ENCODE data around the gene KREMEN1.

DNA sequence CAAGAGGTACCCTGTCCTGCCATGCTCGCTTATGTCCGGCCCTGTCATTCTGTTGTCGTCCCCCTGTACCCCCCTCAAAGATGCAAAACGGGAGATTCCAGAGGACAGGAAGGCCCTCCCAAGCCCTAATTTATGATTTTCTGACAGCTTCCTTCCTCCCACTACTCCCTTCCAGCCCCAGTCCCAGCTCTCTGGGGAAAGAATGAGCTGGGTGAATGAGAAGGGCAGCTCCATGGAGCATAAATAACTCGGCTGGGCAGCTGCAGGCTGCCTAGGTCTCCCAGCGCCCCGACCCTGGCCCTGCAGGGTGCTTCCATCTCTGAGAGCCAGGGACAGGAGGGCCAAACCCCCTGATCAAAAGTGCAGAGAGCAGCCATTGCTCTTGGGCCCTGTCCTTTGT is 128.9 kb downstream of the KREMEN1 start:
- TF ChIP-seq, protein P1, sequence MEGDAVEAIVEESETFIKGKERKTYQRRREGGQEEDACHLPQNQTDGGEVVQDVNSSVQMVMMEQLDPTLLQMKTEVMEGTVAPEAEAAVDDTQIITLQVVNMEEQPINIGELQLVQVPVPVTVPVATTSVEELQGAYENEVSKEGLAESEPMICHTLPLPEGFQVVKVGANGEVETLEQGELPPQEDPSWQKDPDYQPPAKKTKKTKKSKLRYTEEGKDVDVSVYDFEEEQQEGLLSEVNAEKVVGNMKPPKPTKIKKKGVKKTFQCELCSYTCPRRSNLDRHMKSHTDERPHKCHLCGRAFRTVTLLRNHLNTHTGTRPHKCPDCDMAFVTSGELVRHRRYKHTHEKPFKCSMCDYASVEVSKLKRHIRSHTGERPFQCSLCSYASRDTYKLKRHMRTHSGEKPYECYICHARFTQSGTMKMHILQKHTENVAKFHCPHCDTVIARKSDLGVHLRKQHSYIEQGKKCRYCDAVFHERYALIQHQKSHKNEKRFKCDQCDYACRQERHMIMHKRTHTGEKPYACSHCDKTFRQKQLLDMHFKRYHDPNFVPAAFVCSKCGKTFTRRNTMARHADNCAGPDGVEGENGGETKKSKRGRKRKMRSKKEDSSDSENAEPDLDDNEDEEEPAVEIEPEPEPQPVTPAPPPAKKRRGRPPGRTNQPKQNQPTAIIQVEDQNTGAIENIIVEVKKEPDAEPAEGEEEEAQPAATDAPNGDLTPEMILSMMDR (IDR thresholded peaks at IDR 0.05; ENCODE audit: low read depth, low read length): no peak
- no peak for TF ChIP-seq MAX (IDR thresholded peaks at IDR 0.05; ENCODE audit: low read depth, low read length)

Measured in NB4 (cell line).